Frontal cortex (tissue), 4 donors: Measurements from ENCODE around the gene GRK2. TPM values are rescaled to one million over a fixed set of nuclear protein-coding genes. Genes with fewer than 3 reads are reported as not detected.

Source experiments
- DNase-seq, 2 donors: peaks; one replicate each; pipeline ENCODE4 v3.0.0; 2012; ENCODE audit warnings: low spot score in 2 of 2
- FAIRE-seq: peaks from 2 replicates; lab custom pipeline; 2012; peaks lifted over from hg19 to GRCh38; lab: Jason Lieb, UNC
- total RNA-seq: library from RNA; depleted of rRNA; stranded (reverse); fragments of >200 nt; gene quantifications from one replicate; pipeline ENCODE4 v1.2.3, GENCODE V29; 2014
- donor health status: control.
- donor health status: control.
- donor health status: control.

GRK2 gene
- total RNA-seq, 1 donor from 2014 or later, result 46.9 TPM

DNA sequence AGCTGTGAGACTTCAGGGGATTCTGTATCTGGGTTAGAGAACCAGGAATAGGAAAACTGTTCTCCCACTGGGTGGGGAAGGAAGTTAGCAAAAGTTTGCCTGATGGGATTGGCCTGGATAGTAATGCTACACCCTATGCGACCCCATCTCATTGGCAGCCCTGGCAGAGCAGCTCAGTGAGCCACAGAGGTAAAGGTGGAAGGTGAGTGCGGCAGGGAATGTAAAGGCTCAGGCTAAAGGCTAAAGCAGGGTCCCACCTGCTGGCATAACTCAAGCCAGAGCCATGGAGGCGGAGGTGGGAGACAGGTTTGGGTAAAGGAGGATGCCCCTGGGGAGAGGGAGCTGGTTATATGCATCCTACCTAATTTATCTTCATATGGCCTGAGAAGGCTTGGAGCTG lies 55.8 kb downstream of the GRK2 start:
- DNase-seq (no peak), FAIRE-seq (no peak)

GRCh38 chr11:67323526-67323925 lies 57.3 kb downstream of the GRK2 start:
- no peak for DNase-seq
- no peak for FAIRE-seq

DNA sequence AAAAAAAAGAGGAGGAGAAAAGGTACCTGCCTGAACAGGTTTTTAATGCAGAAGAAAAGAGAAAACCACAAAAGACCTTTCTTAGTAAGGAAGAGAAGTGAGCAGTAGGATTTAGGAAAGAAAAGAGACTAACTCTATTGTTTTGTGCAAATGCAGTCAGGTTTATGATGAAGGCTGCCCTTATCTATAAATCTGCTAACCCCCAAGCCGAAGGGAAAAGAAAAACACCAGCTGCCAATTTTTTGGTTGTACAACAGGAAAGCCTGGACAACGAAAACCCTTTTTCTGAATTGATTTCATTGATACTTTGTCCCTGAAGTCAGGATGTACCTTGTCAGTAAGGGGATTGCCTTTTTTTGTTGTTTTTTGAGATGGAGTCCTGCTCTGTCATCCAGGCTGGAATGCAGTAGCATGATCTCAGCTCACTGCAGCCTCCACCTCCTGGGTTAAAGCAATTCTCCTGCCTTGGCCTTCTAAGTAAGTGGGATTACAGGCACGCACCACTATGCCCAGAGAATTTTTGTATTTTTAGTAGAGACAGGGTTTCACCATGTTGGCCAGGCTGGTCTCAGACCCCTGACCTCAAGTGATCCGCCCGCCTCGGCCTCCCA lies 65.9 kb downstream of the GRK2 start:
- DNase-seq (no peak), FAIRE-seq (no peak)

Other genes with a start within 250 kb of the GRK2 start
- gene SYT12, start 243.3 kb upstream of the GRK2 start, total RNA-seq, result 0.41 TPM
- gene RHOD, start 209.6 kb upstream of the GRK2 start, total RNA-seq, result 0.82 TPM
- gene KDM2A, start 147.2 kb upstream of the GRK2 start, total RNA-seq, result 35.5 TPM
- 55.8 TPM for gene ANKRD13D, start 22.8 kb downstream of the GRK2 start, total RNA-seq
- 2.0 TPM for gene SSH3, start 37.1 kb downstream of the GRK2 start, total RNA-seq
- gene POLD4, start 87.1 kb downstream of the GRK2 start, total RNA-seq, result 3.7 TPM
- gene CLCF1, start 107.1 kb downstream of the GRK2 start, total RNA-seq, result under 0.01 TPM
- gene RAD9A, start 125.5 kb downstream of the GRK2 start, total RNA-seq, result 11.8 TPM
- gene PPP1CA, start 135.4 kb downstream of the GRK2 start, total RNA-seq, result 69.3 TPM
- not detected for gene TBC1D10C, start 137.6 kb downstream of the GRK2 start, total RNA-seq
- under 0.01 TPM for gene CARNS1, start 149.2 kb downstream of the GRK2 start, total RNA-seq
- 15.1 TPM for gene RPS6KB2, start 162.0 kb downstream of the GRK2 start, total RNA-seq
- gene PTPRCAP, start 171.2 kb downstream of the GRK2 start, total RNA-seq, result not detected
- 24.1 TPM for gene CORO1B, start 177.0 kb downstream of the GRK2 start, total RNA-seq
- not detected for gene GPR152, start 186.3 kb downstream of the GRK2 start, total RNA-seq
- gene CABP4, start 188.9 kb downstream of the GRK2 start, total RNA-seq, result not detected
- gene TMEM134, start 202.8 kb downstream of the GRK2 start, total RNA-seq, result 17.5 TPM
- 89.3 TPM for gene AIP, start 216.6 kb downstream of the GRK2 start, total RNA-seq
- 32.6 TPM for gene PITPNM1, start 238.9 kb downstream of the GRK2 start, total RNA-seq
- gene CDK2AP2, start 241.7 kb downstream of the GRK2 start, total RNA-seq, result 4.9 TPM